Measurements from ENCODE around the gene HIGD1A.

Gene HIGD1A

DNA sequence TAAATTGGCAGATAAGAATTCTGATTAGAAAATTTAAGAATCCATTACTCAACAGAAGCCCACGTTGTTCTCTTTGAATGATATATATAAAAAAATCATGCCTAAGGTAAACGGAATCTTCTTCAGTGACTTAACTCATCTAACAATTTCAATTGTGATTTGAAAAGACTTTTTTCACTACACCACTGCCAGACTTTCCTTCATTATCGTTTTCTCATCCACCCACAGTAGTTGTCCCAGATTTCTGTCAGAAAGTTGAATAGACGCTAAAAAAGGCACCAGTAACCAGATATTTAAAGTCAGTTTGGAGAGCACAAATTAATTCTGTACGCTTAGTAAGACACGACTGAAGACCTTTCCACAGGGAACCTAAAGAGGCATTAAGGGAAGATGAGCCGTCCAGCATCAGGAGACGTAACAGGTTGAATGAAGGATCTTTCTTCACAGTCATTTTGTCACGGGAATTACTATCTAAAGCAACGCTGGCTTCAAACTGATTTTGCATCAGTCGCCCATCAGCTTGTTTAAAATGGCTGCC, 1.3 kb downstream of the HIGD1A start:
- H3K9me3 ChIP-seq (ENCODE audit: control insufficient read depth, low read length): no peaks in the 10 kb centered on the region
- H3K27ac ChIP-seq (ENCODE audit: insufficient read depth, low read length, poor library complexity, severe bottlenecking): no peak overlapping the region
- H3K27me3 ChIP-seq (replicated peaks; ENCODE audit: control insufficient read depth, insufficient read depth, low read length, poor library complexity, severe bottlenecking): no peaks in the 10 kb centered on the region
- DNase-seq: no peak
- H3K4me3 ChIP-seq (ENCODE audit: insufficient read depth, low read depth, low read length, poor library complexity, severe bottlenecking): peak overlapping the region; percentile 84
- no peaks in the 10 kb centered on the region for H3K36me3 ChIP-seq (ENCODE audit: control insufficient read depth, insufficient read depth, low read length)
- peaks cover 12% of the 10 kb centered on the region for H3K4me1 ChIP-seq (ENCODE audit: control insufficient read depth, insufficient read depth, low read length, poor library complexity, severe bottlenecking)

DNA sequence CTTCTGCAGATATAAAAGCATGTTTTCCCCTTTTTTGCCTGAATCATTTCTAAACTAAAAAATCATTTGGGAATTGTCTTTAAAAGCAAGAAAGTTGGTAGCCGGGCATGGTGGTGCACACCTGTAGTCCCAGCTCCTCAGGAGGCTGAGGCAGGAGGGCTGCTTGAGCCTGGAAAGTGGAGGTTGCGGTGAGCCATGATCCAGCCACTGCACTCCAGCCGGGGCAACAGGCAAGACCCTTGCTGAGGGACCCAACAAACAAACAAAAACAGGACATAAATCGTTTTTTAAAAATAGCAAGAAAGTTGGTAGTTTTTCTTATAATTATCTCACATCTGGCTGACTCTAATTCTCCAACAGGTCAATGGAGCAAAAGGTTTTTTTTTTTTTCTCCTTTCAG, 2.5 kb downstream of the HIGD1A start:
- H3K4me1 ChIP-seq (ENCODE audit: control insufficient read depth, insufficient read depth, low read length, poor library complexity, severe bottlenecking): peaks cover 12% of the 10 kb centered on the region
- DNase-seq: no peak
- no peaks in the 10 kb centered on the region for H3K9me3 ChIP-seq (ENCODE audit: control insufficient read depth, low read length)
- H3K36me3 ChIP-seq (ENCODE audit: control insufficient read depth, insufficient read depth, low read length): no peaks in the 10 kb centered on the region
- H3K27me3 ChIP-seq (replicated peaks; ENCODE audit: control insufficient read depth, insufficient read depth, low read length, poor library complexity, severe bottlenecking): no peaks in the 10 kb centered on the region
- no peak overlapping the region for H3K4me3 ChIP-seq (ENCODE audit: insufficient read depth, low read depth, low read length, poor library complexity, severe bottlenecking)
- no peak overlapping the region for H3K27ac ChIP-seq (ENCODE audit: insufficient read depth, low read length, poor library complexity, severe bottlenecking)

DNA sequence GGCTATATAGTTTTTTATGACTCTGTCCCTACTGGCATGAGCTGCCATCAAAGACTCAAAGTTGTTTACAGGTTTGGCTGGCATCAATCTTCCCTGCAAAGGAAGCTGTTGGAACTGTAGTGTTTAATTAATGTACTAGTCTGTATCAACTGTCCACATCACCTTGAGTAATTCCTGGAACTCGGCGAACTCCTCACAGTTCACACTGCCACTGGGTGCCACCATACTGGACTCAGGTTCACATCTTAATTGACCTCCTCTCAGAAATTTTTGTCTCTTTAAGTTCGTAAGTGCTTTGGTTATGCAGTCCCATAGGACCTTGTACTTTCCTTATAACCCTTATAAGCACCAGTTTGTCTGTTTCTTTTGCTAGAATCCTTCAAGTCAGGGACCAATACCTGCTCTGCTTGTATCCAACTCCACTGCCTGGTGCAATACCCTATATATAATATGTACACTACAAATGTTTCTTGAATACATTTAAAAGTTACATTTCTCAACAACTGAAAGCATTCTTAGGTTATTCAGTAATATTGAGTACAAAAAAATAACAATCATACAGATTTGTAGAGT, 3.2 kb downstream of the HIGD1A start:
- H3K27ac ChIP-seq (ENCODE audit: insufficient read depth, low read length, poor library complexity, severe bottlenecking): no peak overlapping the region
- H3K27me3 ChIP-seq (replicated peaks; ENCODE audit: control insufficient read depth, insufficient read depth, low read length, poor library complexity, severe bottlenecking): no peaks in the 10 kb centered on the region
- H3K4me1 ChIP-seq (ENCODE audit: control insufficient read depth, insufficient read depth, low read length, poor library complexity, severe bottlenecking): peaks cover 12% of the 10 kb centered on the region
- no peaks in the 10 kb centered on the region for H3K9me3 ChIP-seq (ENCODE audit: control insufficient read depth, low read length)
- no peaks in the 10 kb centered on the region for H3K36me3 ChIP-seq (ENCODE audit: control insufficient read depth, insufficient read depth, low read length)
- H3K4me3 ChIP-seq (ENCODE audit: insufficient read depth, low read depth, low read length, poor library complexity, severe bottlenecking): no peak overlapping the region
- no peak for DNase-seq

DNA sequence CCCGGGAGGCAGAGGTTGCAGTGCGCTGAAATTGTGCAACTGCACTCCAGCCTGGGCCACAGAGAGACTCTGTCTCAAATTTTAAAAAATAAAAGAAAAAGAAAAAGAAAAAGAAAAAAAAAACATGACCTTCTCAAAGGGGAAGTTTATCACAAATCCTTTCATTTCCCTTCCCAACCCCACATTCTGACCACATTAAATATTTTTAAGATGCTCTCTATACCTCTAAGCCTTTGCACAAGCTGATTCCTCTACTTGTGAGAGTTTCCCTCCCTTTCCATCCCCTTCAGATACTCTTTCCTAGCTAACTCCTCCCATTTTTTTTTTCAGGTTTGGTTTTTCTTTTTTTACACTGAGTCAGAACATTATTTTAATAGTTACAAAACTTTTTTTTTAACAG, 4.0 kb downstream of the HIGD1A start:
- Histone ChIP-seq H3K27me3 (replicated peaks; ENCODE audit: control insufficient read depth, insufficient read depth, low read length, poor library complexity, severe bottlenecking) (no peaks in the 10 kb centered on the region), H3K27ac (ENCODE audit: insufficient read depth, low read length, poor library complexity, severe bottlenecking) (no peak overlapping the region), H3K4me3 (ENCODE audit: insufficient read depth, low read depth, low read length, poor library complexity, severe bottlenecking) (no peak overlapping the region), H3K9me3 (ENCODE audit: control insufficient read depth, low read length) (no peaks in the 10 kb centered on the region), H3K36me3 (ENCODE audit: control insufficient read depth, insufficient read depth, low read length) (no peaks in the 10 kb centered on the region), H3K4me1 (ENCODE audit: control insufficient read depth, insufficient read depth, low read length, poor library complexity, severe bottlenecking) (peaks cover 12% of the 10 kb centered on the region)
- DNase-seq: no peak

DNA sequence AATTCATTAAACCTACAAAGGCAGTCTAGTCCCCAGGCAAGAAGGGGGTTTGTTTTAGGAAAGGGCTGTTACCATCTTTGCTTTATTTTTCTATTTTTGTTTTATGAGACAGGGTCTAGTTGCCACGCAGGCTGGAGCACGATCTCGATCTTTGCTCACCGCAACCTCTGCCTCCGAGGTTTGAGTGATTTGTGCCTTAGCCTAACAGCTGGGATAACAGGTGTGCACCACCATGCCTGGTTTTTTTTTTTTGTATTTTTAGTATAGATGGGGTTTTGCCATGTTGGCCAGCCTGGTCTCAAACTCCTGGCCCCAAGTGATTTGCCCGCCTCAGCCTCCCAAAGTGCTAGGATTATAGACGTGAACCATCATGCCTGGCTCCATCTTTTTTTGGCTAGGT, 4.9 kb downstream of the HIGD1A start:
- H3K4me3 ChIP-seq (ENCODE audit: insufficient read depth, low read depth, low read length, poor library complexity, severe bottlenecking): no peak overlapping the region
- H3K27ac ChIP-seq (ENCODE audit: insufficient read depth, low read length, poor library complexity, severe bottlenecking): no peak overlapping the region
- no peaks in the 10 kb centered on the region for H3K27me3 ChIP-seq (replicated peaks; ENCODE audit: control insufficient read depth, insufficient read depth, low read length, poor library complexity, severe bottlenecking)
- no peak for DNase-seq
- H3K4me1 ChIP-seq (ENCODE audit: control insufficient read depth, insufficient read depth, low read length, poor library complexity, severe bottlenecking): peaks cover 7% of the 10 kb centered on the region
- H3K9me3 ChIP-seq (ENCODE audit: control insufficient read depth, low read length): no peaks in the 10 kb centered on the region
- no peaks in the 10 kb centered on the region for H3K36me3 ChIP-seq (ENCODE audit: control insufficient read depth, insufficient read depth, low read length)

DNA sequence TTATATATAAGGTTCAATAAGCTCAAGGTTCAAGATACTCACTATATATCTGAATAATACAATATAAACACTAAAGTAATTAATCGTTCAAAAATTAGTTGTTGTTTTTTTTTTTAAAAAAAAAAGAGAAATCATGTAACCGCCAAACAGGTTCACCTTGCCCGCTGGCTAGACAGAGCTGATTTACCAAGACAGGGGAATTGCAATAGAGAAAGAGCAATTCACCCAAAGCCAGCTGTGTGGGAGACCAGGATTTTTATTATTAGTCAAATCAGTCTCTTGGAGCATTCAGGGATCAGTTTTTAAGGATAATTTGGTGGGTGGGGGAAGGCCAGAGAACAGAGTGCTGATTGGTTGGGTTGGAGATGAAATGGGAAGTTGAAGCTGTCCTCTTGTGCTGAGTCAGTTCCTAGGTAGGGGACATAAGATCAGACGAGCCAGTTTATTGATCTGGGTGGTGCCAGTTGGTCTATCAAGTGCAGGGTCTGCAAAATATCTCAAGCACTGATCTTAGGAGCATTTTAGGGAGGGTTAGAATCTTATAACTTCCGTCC, 7.9 kb downstream of the HIGD1A start:
- H3K27ac ChIP-seq (ENCODE audit: insufficient read depth, low read length, poor library complexity, severe bottlenecking): no peak overlapping the region
- no peaks in the 10 kb centered on the region for H3K9me3 ChIP-seq (ENCODE audit: control insufficient read depth, low read length)
- no peak for DNase-seq
- no peak overlapping the region for H3K4me3 ChIP-seq (ENCODE audit: insufficient read depth, low read depth, low read length, poor library complexity, severe bottlenecking)
- no peaks in the 10 kb centered on the region for H3K4me1 ChIP-seq (ENCODE audit: control insufficient read depth, insufficient read depth, low read length, poor library complexity, severe bottlenecking)
- H3K27me3 ChIP-seq (replicated peaks; ENCODE audit: control insufficient read depth, insufficient read depth, low read length, poor library complexity, severe bottlenecking): no peaks in the 10 kb centered on the region
- no peaks in the 10 kb centered on the region for H3K36me3 ChIP-seq (ENCODE audit: control insufficient read depth, insufficient read depth, low read length)

DNA sequence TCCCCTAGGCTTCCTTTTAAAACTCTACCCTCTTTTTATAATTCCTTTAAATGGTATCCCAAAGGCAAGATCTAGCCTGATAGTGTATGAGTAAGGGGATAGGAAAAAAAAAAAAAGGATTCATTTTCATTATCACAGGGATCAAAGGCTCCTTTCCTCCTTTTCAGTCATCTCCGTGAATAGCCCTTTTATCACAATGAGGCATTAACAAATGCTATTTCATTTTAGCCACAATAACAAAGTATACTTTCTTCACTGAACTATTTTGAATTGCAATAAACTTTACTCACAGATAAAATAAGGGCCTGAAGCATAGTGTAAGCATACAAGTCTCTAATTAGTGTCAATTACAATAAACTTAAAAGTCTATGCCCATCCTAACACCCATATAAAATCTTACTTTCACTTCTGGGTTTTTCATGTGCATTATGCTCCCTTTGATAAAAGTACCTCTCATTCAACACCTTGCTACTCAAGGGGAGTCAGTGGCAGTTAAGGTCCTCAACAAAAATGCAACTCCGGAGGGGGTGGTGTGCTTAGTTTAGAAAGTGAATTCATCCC, 8.6 kb downstream of the HIGD1A start:
- no peaks in the 10 kb centered on the region for H3K36me3 ChIP-seq (ENCODE audit: control insufficient read depth, insufficient read depth, low read length)
- H3K4me1 ChIP-seq (ENCODE audit: control insufficient read depth, insufficient read depth, low read length, poor library complexity, severe bottlenecking): no peaks in the 10 kb centered on the region
- H3K27me3 ChIP-seq (replicated peaks; ENCODE audit: control insufficient read depth, insufficient read depth, low read length, poor library complexity, severe bottlenecking): no peaks in the 10 kb centered on the region
- no peak for DNase-seq
- no peak overlapping the region for H3K4me3 ChIP-seq (ENCODE audit: insufficient read depth, low read depth, low read length, poor library complexity, severe bottlenecking)
- no peak overlapping the region for H3K27ac ChIP-seq (ENCODE audit: insufficient read depth, low read length, poor library complexity, severe bottlenecking)
- no peaks in the 10 kb centered on the region for H3K9me3 ChIP-seq (ENCODE audit: control insufficient read depth, low read length)

DNA sequence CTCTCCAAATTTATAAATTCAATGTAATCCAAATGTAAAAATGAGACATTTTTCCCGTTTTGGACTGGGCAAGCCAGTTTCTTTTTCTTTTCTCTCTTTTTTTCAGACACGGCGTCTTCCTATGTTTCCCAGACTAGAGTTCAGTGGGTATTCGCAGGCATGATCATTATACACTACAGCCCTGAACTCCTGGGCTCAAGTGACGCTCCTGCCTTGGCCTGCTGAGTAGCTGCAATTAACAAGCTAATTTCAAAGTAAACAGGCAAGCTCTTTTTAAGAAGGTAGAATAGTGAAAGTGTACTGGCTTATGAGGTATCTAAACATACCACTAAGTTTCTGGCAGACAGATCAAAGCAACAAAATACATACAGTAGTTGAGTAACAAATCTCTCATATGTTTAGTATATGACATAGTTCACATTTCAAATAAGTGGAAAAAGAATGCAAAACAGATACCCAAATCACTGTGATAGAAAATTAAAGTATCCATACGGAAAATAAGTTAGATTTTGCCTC, 13.5 kb downstream of the HIGD1A start:
- Histone ChIP-seq H3K9me3 (ENCODE audit: control insufficient read depth, low read length) (no peaks in the 10 kb centered on the region), H3K27ac (ENCODE audit: insufficient read depth, low read length, poor library complexity, severe bottlenecking) (no peak overlapping the region), H3K36me3 (ENCODE audit: control insufficient read depth, insufficient read depth, low read length) (peaks cover 4% of the 10 kb centered on the region), H3K4me1 (ENCODE audit: control insufficient read depth, insufficient read depth, low read length, poor library complexity, severe bottlenecking) (no peaks in the 10 kb centered on the region), H3K4me3 (ENCODE audit: insufficient read depth, low read depth, low read length, poor library complexity, severe bottlenecking) (no peak overlapping the region), H3K27me3 (replicated peaks; ENCODE audit: control insufficient read depth, insufficient read depth, low read length, poor library complexity, severe bottlenecking) (no peaks in the 10 kb centered on the region)
- DNase-seq: no peak

DNA sequence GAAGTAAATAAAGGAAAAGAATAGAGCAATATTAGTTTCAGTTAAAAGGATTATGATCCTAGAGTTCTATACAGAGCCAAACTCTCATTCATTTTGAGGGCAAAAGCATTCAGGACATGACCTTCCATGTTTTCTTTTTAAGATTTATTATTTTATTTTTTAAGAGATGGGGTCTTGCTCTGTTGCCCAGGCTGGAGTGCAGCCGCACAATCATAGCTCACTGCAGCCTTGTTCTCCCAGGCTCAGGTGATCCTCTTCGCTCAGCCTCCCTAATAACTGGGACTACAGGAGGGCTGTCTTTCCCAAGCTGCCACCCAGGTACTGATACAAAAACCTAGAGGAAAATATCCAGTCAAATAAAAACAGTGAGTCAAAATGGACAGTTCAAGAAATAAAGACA, 17.7 kb downstream of the HIGD1A start:
- Histone ChIP-seq H3K4me3 (ENCODE audit: insufficient read depth, low read depth, low read length, poor library complexity, severe bottlenecking) (no peak overlapping the region), H3K36me3 (ENCODE audit: control insufficient read depth, insufficient read depth, low read length) (peaks cover 9% of the 10 kb centered on the region), H3K27me3 (replicated peaks; ENCODE audit: control insufficient read depth, insufficient read depth, low read length, poor library complexity, severe bottlenecking) (no peaks in the 10 kb centered on the region), H3K27ac (ENCODE audit: insufficient read depth, low read length, poor library complexity, severe bottlenecking) (no peak overlapping the region), H3K9me3 (ENCODE audit: control insufficient read depth, low read length) (no peaks in the 10 kb centered on the region), H3K4me1 (ENCODE audit: control insufficient read depth, insufficient read depth, low read length, poor library complexity, severe bottlenecking) (no peaks in the 10 kb centered on the region)
- DNase-seq: no peak

DNA sequence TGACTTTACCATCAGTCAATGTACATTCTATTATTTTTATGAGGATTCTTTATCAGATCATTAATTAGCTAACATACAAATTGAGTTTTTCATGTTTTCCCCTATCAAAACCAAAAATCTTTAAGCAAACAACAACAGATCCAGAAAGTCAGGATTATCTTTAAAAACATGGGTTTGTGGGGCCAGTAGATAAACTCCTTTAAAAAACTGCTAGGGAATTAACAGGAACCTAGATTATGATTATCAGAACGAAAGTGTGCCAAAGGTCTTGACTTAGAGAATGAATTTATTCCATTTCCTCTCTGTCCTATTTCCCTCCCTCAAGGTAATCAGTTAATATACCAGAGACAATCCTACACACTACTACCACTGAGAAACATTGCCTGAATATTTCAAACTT, 18.1 kb downstream of the HIGD1A start:
- Histone ChIP-seq H3K4me1 (ENCODE audit: control insufficient read depth, insufficient read depth, low read length, poor library complexity, severe bottlenecking) (no peaks in the 10 kb centered on the region), H3K9me3 (ENCODE audit: control insufficient read depth, low read length) (no peaks in the 10 kb centered on the region), H3K4me3 (ENCODE audit: insufficient read depth, low read depth, low read length, poor library complexity, severe bottlenecking) (no peak overlapping the region), H3K27ac (ENCODE audit: insufficient read depth, low read length, poor library complexity, severe bottlenecking) (no peak overlapping the region), H3K36me3 (ENCODE audit: control insufficient read depth, insufficient read depth, low read length) (peaks cover 9% of the 10 kb centered on the region), H3K27me3 (replicated peaks; ENCODE audit: control insufficient read depth, insufficient read depth, low read length, poor library complexity, severe bottlenecking) (no peaks in the 10 kb centered on the region)
- DNase-seq: no peak
